OCI-LY7 (cell line): Measurements from ENCODE around the gene SH3GL2. TPM values are rescaled to one million over a fixed set of nuclear protein-coding genes. Genes with fewer than 3 reads are reported as not detected.

Experiments used
- BruUV-seq: library from RNA; stranded (reverse); fragments of 400-500 nt; replicated peaks from 2 replicates; lab custom pipeline; 2021; lab: Mats Ljungman, UMichigan
- CTCF ChIA-PET: fragments of 300-600 bp; sonication (Branson Sonifier 250); formaldehyde crosslinking; loops from one replicate; lab custom pipeline; 2022; ENCODE audit warnings: antibody characterized with exemption; ENCODE audit not compliant: unreplicated experiment; lab: Charles Lee
- POLR2A ChIA-PET: fragments of 300-600 bp; sonication (Branson Sonifier 250); formaldehyde crosslinking; loops from one replicate; lab custom pipeline; 2022; ENCODE audit warnings: antibody characterized with exemption; lab: Charles Lee
- DNase-seq: peaks from one replicate; pipeline ENCODE4 v3.0.0-alpha.2; 2015; ENCODE audit warnings: low spot score
- H2AFZ ChIP-seq: fragments of 200-600 bp; sonication (generic), shearing (Covaris generic); 2 replicates; pipeline ENCODE4 v1.6.1; 2014; ENCODE audit warnings: mild to moderate bottlenecking, antibody characterized with exemption, low read length, moderate library complexity
- H3K27ac ChIP-seq: fragments of 200-600 bp; sonication (generic); 2 replicates; pipeline ENCODE4 v1.5.1; 2014; ENCODE audit warnings: mixed run types, low read depth, mild to moderate bottlenecking, moderate library complexity, low read length, inconsistent platforms; ENCODE audit not compliant: poor library complexity, severe bottlenecking
- H3K36me3 ChIP-seq: fragments of 200-600 bp; sonication (generic); 2 replicates; pipeline ENCODE4 v1.6.1; 2014; ENCODE audit warnings: mild to moderate bottlenecking, antibody characterized with exemption, low read length, moderate library complexity, mixed read lengths; ENCODE audit not compliant: insufficient read depth
- H3K4me1 ChIP-seq: fragments of 200-600 bp; sonication (generic); 2 replicates; pipeline ENCODE4 v1.5.1; 2014; ENCODE audit warnings: mild to moderate bottlenecking, low read length; ENCODE audit not compliant: insufficient read depth, poor library complexity, severe bottlenecking
- H3K4me2 ChIP-seq: fragments of 200-600 bp; sonication (generic); 2 replicates; pipeline ENCODE4 v1.6.1; 2014; ENCODE audit warnings: mild to moderate bottlenecking, low read length
- H3K4me3 ChIP-seq: fragments of 200-600 bp; sonication (generic); 2 replicates; pipeline ENCODE4 v1.5.1; 2014; ENCODE audit warnings: mild to moderate bottlenecking, low read depth, low read length; ENCODE audit not compliant: poor library complexity, severe bottlenecking
- H3K79me2 ChIP-seq: fragments of 200-600 bp; sonication (generic); 2 replicates; pipeline ENCODE4 v1.6.1; 2016; ENCODE audit warnings: low read depth, mild to moderate bottlenecking, low read length, moderate library complexity, mixed read lengths; ENCODE audit not compliant: insufficient read depth
- H3K9me2 ChIP-seq: fragments of 200-600 bp; sonication (generic); 2 replicates; pipeline ENCODE4 v1.6.1; 2016; ENCODE audit warnings: mild to moderate bottlenecking, low read length, mixed read lengths; ENCODE audit not compliant: insufficient read depth
- H3K9me3 ChIP-seq: fragments of 200-600 bp; sonication (generic); 2 replicates; pipeline ENCODE4 v1.6.1; 2014; ENCODE audit warnings: mild to moderate bottlenecking, mixed run types, low read length, mixed read lengths
- H4K20me1 ChIP-seq: fragments of 200-600 bp; sonication (generic); 2 replicates; pipeline ENCODE4 v1.6.1; 2014; ENCODE audit warnings: mild to moderate bottlenecking, antibody characterized with exemption, low read length, moderate library complexity, mixed read lengths; ENCODE audit not compliant: insufficient read depth
- EZH2phosphoT487 ChIP-seq: fragments of 200-600 bp; sonication (generic); IDR thresholded peaks from 2 replicates; pipeline ENCODE4 v1.6.1; 2018; ENCODE audit warnings: low read depth, borderline replicate concordance, mild to moderate bottlenecking, mixed run types, antibody characterized with exemption, low read length, moderate library complexity, mixed read lengths
- intact Hi-C: fragments of 100-400 bp; cut with micrococcal nuclease; formaldehyde crosslinking; loops from one replicate; pipeline ENCODE4 v1.10.0; 2022; ENCODE audit not compliant: unreplicated experiment
- total RNA-seq, 2 experiments: library from RNA; depleted of rRNA in 1 of 2; stranded (reverse); fragments of >200 nt in 1 of 2; shearing (Covaris generic) in 1 of 2; gene quantifications; 2 replicates each; pipeline ENCODE4 v1.2.3, GENCODE V29; 2014 to 2022
- TF ChIP-seq, protein P1 (sequence below): fragments of 200-600 bp; sonication (generic); conservative IDR thresholded peaks from 2 replicates; pipeline ENCODE4 v1.5.1; 2014; ENCODE audit warnings: mild to moderate bottlenecking, antibody characterized with exemption, low read length, moderate library complexity, mixed read lengths

The SH3GL2 gene
- total RNA-seq, 2 experiments from 2014 or later = not detected

DNA sequence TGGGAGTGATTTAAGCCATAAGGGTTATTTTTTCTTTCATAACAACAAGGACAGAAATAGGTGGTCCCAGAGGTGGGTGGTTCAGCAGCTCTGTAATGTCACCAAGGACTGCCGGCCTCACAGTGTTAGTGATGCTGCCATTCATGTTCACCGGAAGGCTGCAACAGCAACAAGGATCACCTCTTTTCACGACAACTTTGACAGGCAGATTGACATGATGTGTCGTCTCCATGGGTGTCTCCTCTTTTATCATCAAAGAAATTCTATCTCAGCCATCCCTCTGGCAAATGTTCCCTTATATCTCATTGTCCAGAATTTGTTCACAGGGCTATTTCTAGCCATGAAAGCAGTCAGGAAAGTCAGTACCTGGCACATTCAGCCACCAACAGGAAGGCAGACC lies 231.5 kb downstream of the SH3GL2 start:
- intact Hi-C loops = loop anchor here (2.0 kb wide), 1 partner anchor 632 kb away; no protein-coding TSS in a partner anchor
- no peak overlapping the region for H3K4me2 ChIP-seq
- 0 out of 2 replicates have a peak, but pooled peaks cover 3% of the 10 kb centered on the region for H4K20me1 ChIP-seq
- no peak overlapping the region for H3K4me3 ChIP-seq
- POLR2A ChIA-PET = interaction anchor here (0.9 kb wide), 1 partner anchor 12 kb away, joined by 3 read pairs; no protein-coding TSS in a partner anchor
- no peak overlapping the region for H3K27ac ChIP-seq
- DNase-seq = no peak
- H3K9me2 ChIP-seq = no peaks in the 10 kb centered on the region
- no peaks in the 10 kb centered on the region for H3K9me3 ChIP-seq
- no peaks in the 10 kb centered on the region for H3K79me2 ChIP-seq
- CTCF ChIA-PET = no interaction called here
- no peaks in the 10 kb centered on the region for H3K4me1 ChIP-seq
- BruUV-seq = no TSS peak
- TF ChIP-seq, protein P1, sequence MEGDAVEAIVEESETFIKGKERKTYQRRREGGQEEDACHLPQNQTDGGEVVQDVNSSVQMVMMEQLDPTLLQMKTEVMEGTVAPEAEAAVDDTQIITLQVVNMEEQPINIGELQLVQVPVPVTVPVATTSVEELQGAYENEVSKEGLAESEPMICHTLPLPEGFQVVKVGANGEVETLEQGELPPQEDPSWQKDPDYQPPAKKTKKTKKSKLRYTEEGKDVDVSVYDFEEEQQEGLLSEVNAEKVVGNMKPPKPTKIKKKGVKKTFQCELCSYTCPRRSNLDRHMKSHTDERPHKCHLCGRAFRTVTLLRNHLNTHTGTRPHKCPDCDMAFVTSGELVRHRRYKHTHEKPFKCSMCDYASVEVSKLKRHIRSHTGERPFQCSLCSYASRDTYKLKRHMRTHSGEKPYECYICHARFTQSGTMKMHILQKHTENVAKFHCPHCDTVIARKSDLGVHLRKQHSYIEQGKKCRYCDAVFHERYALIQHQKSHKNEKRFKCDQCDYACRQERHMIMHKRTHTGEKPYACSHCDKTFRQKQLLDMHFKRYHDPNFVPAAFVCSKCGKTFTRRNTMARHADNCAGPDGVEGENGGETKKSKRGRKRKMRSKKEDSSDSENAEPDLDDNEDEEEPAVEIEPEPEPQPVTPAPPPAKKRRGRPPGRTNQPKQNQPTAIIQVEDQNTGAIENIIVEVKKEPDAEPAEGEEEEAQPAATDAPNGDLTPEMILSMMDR = no peak
- TF ChIP-seq EZH2phosphoT487 = no peak
- H2AFZ ChIP-seq = no peak overlapping the region
- H3K36me3 ChIP-seq = no peaks in the 10 kb centered on the region

GRCh38 chr9:17810728-17811571 lies 232.1 kb downstream of the SH3GL2 start:
- intact Hi-C loops = loop anchor here (1.0 to 2.0 kb wide), 2 partner anchors 402 to 632 kb away; no protein-coding TSS in a partner anchor
- Histone ChIP-seq H2AFZ (no peak overlapping the region), H3K4me1 (no peaks in the 10 kb centered on the region), H3K79me2 (no peaks in the 10 kb centered on the region), H3K9me3 (no peaks in the 10 kb centered on the region), H3K27ac (no peak overlapping the region), H3K4me2 (no peak overlapping the region), H3K9me2 (no peaks in the 10 kb centered on the region), H3K36me3 (no peaks in the 10 kb centered on the region), H3K4me3 (no peak overlapping the region), H4K20me1 (0 out of 2 replicates have a peak, but pooled peaks cover 3% of the 10 kb centered on the region)
- CTCF ChIA-PET = interaction anchor here (1.2 kb wide), 1 partner anchor 11 kb away, joined by 4 read pairs; no protein-coding TSS in a partner anchor
- POLR2A ChIA-PET = interaction anchor here (0.7 to 0.9 kb wide), 2 partner anchors 11 to 1878 kb away, joined by 3 read pairs; no protein-coding TSS in a partner anchor
- no peak for TF ChIP-seq EZH2phosphoT487
- TF ChIP-seq, protein P1 = peak; percentile 97
- no TSS peak for BruUV-seq
- peak; percentile 68 for DNase-seq
